NCI-H1105 treated with DMSO at 0.1 percent for 48 hours (cell line): ENCODE results near the gene ADAMTSL2.
A peak's percentile ranks its signal among the peaks of the same experiment; 100 is the strongest.

Experiments
- DNase-seq: peaks from one replicate; lab custom pipeline; 2025; lab: John Stamatoyannopoulos, UW

ADAMTSL2 gene

DNA sequence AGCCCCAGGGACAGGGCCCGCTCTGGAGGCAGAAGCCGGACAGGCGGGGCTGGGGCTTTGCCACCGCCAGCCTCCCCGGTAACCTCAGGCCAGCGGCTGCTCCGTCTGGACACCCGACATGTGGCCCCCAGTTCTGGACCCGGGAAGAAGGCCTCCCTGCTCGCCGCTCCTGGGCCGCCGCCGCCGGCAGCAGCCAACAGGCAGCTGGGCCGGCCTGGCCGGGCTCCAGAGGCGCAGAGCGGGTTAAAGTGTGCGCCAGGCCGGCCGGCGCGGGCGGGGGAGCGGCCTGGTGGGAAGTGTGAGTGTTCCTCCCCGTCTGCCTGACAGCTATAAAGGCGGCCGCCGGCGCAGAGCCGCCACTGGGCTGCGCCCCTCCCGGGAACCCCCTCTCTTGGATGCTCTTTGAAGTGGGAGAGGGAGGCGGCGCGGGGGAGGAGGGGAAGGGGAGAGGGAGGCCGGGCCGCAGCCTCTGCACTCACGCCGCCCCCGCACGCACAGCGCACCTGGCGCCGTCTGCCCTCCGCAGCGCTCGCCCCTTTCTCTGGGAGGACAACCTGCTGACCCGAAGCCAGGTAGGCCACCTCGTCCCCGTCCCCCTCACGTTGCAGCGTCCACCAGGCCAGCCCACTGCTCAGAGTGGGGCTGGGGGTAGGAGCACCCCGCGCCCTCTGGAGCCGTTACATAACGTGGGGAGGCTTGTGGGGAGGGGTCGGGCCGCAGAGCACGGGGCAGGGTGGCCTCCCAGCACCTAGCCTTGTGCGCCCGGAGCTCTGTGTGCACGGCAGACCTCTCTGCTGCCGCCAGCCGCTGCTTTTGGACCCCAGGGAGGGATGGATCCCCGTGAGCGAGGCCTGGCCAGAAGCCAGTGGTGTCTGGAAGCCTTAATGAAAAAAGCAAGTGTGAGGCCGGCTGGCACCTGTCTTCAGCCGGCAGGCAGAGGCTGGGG is at the start of gene ADAMTSL2:
TSS of gene ADAMTSL2 (plus strand) at position 359 of the 946 bp plus-strand sequence. CDS start 2,009 bp downstream, outside the sequence.
- DNase-seq: peak; percentile 91

GRCh38 chr9:133485531-133486260 is 48.8 kb upstream of the ADAMTSL2 start:
- no peak for DNase-seq

GRCh38 chr9:133487331-133487725 is 47.2 kb upstream of the ADAMTSL2 start:
- no peak for DNase-seq

DNA sequence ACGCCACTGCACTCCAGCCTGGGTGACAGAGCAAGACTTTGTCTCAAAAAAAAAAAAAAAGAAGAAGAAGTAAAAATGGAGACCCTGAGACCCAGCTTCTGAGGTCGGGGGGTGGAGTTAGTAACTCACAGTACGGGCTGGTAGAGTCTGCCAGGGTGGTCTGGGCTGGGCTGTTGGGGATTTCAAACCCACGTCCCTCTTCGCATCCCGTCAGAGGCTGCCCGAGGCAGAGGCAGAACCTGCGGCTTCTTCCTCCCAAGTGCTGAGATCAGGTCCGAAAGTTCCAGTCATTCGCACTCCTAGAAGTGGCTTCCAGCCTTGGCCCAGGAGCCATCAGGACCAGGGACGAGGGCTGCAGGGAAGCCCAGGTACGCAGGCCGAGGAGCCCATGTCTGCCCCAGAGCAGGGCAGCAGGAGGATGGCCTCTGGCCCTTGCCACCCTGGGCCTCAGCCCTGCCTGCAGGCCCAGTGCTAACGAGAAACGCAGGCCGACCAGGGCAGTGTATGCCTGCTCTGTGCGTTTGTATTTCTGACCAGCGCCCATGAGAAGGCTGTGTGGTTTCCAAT is 45.7 kb upstream of the ADAMTSL2 start:
- DNase-seq: no peak

GRCh38 chr9:133489253-133490190 is 45.0 kb upstream of the ADAMTSL2 start:
- DNase-seq: no peak

DNA sequence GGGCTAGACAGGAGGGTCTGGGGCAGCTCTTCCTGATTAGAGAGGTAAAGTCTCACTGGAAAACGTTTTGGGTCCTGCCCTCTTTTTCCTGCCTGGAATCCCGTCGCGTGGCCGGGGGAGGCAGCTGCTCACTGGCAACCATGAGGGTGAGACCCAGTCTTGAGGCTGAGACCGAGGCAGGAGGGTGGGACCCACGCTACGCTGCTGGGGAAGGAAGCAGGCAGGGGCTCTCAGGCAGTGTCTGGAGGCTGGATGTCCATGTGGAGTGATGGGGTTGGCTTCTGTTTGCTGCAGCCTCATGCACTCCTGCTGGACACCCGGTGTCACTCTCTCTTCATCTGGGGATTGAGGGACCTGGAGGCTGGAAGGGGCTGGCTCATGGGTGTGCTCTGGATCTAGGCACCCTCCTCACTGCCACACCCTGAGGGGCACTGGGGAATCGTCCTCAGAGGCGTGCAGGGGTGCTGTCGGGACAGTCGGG is 44.3 kb upstream of the ADAMTSL2 start:
- no peak for DNase-seq

DNA sequence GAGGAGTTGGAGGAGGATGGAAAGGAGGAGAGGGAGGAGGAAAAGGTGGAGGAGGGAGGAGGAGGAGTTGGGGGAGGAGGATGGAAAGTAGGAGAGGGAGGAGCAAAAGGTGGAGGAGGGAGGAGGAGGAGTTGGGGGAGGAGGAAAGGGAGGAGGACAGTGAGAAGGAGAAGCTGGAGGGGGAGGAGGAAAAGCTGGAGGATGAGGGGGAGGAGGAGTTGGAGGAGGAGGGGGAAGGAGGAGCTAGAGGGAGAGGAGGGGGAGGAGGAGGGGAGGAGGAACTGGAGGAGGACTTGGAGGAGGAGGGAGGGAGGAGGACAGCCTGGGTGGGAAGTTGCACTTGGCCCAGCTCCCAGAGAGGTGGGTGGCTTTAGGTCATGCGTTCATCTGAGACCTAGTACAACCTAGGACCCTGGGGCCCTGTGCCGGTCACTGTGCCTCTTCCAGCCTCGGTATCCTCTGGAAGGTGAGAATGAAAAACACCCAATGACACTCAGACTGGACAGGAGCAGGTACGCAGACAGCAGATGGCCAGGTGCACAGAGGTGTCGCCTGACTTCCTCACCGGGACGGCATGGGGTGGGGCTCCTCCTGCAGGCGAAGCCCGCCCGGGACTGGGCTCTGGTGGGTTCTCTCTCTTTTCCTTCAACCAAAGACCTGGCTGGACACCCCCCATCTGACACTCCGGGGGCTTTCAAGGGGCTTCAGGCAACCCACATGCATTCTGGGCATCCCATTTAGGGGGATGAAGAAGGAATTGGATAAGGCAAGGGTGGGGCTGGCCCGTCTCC is 43.4 kb upstream of the ADAMTSL2 start:
- DNase-seq: no peak

DNA sequence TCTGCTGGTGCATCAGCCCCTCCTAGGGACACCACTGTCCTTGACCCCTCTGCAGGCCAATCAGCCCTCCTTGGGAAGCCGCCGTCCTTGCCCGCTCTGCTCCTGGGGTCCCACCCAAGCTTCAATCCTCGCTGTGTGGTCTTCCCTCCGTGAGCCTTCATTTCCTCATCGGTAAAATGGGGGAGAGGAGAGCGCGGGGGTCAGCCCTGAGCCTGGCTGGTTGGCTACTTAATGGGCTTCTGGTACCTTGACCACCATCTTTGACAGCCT is 42.9 kb upstream of the ADAMTSL2 start:
- DNase-seq: no peak

GRCh38 chr9:133492061-133493021 is 42.2 kb upstream of the ADAMTSL2 start:
- DNase-seq: no peak

DNA sequence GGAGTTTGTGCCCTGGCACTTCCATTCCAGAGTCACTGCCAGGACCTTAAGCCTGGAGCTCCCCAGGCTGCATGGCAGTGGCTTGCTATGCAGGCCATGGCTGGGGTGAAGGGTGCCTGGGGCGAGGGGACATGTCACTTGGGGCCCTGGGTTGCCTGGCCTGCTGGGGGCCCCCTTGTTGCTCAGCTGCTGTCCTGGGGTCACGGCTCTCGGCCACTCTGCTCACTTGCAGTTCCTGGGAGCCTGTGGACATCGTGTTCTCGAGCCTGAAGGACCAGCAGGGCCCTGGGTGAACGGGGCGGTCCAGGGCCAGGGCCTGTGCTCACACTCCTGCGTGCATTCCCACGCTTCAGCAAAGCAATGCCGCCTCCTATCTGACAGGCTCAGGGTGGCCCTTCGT is 41.1 kb upstream of the ADAMTSL2 start:
- no peak for DNase-seq

DNA sequence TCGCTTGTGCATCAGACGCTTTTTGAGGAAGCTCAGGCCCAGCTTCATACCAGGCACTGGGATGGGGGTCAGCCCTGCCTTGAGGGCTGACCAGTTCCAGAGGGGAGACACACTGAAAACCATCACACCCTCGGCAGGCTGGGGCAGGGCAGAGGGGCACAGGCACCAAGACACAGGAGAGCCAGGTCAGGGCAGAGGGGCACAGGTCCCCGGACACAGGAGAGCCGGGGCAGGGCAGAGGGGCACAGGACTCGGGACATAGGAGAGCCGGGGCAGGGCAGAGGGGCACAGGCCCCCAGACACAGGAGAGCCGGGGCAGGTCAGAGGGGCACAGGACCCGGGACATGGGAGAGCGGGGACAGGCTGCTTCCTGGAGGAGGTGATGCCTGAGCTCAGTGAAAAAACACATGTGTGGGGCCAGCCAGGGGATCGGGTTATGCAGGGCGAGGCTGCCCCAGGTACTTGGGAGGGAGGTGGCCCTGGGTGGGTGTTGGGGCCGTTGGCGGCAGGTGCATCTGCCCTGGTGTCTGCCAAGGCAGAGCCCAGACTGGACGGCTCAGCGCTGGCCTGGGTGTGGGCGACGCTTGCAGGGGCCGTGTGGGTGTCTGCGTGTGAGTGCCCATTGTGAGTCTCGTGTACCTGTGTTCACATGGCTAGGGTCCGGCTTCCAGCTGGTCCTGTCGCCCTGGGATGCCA is 40.5 kb upstream of the ADAMTSL2 start:
- DNase-seq: no peak

GRCh38 chr9:133494636-133495326 is 39.7 kb upstream of the ADAMTSL2 start:
- no peak for DNase-seq

DNA sequence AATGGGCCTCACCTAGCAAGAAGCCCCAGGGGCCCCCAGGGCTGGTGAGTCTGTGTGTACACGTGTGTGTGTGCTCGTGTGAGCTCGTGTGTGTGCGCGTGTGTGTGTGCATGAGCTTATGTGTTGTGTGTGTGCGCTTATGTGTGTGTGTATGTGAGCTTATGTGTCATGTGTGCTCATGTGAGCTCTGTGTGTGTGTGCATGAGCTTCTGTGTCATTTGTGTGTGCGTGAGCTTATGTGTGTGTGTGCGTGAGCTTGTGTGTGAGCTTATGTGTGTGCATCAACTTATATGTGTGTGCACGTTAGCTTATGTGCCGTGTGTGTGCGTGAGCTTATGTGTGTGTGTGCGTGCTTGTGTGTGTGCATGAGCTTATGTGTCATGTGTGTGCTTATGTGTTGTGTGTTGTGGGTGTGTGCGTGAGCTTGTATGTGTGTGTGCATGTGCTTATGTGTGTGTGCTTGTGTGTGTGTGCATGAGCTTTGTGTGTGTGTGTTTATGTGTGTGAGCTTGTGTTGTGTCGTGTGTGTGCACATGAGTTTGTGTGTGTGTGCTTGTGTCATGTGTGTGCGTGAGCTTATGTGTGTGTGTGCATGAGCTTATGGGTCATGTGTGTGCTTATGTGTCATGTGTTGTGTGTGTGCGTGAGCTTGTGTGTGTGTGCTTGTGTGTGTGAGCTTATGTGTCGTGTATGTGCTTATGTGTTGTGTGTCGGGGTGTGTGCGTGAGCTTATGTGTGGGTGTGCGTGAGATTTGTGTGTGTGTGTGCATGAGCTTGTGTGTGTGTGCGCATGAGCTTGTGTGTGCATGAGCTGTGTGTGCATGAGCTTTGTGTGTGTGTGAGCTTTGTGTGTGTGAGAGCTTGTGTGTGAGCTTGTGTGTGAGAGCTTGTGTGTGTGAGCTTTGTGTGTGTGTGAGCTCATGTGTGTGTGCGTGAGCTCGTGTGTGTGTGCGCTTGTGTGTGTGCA is 38.9 kb upstream of the ADAMTSL2 start:
- DNase-seq: no peak

- no peak for DNase-seq
These were observed 37.4 kb upstream of the ADAMTSL2 start for GRCh38 chr9:133496861-133497842.

GRCh38 chr9:133499132-133499891 is 35.2 kb upstream of the ADAMTSL2 start:
- DNase-seq: no peak
